ENCODE data around the gene REG3G.

DNA sequence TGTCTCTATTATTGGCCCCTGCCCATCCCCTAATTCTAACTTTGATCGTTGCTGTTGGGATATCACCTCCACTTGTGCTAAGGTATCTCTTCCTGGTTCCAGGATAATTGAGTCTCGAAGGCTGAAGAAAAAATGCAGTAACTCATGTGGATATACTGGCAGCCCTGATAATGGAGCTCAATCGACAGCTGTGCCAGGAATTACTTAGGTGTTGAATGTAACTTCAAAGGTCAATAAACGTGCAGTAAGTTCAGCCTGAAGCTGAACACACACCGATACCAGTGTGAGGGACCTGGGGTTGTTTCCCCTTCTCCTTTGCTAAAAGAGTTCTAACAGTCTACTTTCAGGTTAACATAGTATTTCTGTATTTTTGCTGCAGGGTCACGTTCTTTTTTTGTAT, 11.9 kb upstream of the REG3G start:
- TF ChIP-seq, protein P1, sequence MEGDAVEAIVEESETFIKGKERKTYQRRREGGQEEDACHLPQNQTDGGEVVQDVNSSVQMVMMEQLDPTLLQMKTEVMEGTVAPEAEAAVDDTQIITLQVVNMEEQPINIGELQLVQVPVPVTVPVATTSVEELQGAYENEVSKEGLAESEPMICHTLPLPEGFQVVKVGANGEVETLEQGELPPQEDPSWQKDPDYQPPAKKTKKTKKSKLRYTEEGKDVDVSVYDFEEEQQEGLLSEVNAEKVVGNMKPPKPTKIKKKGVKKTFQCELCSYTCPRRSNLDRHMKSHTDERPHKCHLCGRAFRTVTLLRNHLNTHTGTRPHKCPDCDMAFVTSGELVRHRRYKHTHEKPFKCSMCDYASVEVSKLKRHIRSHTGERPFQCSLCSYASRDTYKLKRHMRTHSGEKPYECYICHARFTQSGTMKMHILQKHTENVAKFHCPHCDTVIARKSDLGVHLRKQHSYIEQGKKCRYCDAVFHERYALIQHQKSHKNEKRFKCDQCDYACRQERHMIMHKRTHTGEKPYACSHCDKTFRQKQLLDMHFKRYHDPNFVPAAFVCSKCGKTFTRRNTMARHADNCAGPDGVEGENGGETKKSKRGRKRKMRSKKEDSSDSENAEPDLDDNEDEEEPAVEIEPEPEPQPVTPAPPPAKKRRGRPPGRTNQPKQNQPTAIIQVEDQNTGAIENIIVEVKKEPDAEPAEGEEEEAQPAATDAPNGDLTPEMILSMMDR (IDR thresholded peaks at IDR 0.05): no peak
- TF ChIP-seq POLR2A (IDR thresholded peaks at IDR 0.05): no peak

All from Peyer's patch (tissue), 4 donors.